IMR-90 (cell line): Measurements from ENCODE around the gene SGO2.

Experiments used
- CEBPB ChIP-seq: IDR thresholded peaks from 2 replicates; pipeline ENCODE4 v1.6.1; 2012; ENCODE audit warnings: low read depth, low read length, improper control_type of control experiment
- CTCF ChIP-seq: conservative IDR thresholded peaks from 2 replicates; pipeline ENCODE4 v1.5.1; 2012; ENCODE audit warnings: mild to moderate bottlenecking, low read depth, low read length, improper control_type of control experiment
- ELK1 ChIP-seq: fragments of 150-350 bp; IDR thresholded peaks from 2 replicates; pipeline ENCODE4 v1.6.1; 2016; ENCODE audit warnings: low read depth, mild to moderate bottlenecking, low read length, moderate library complexity, borderline replicate concordance
- MAZ ChIP-seq: IDR thresholded peaks from 2 replicates; pipeline ENCODE4 v1.6.1; 2012; ENCODE audit warnings: low read depth, mild to moderate bottlenecking, low read length, improper control_type of control experiment, moderate library complexity, borderline replicate concordance
- NFE2L2 ChIP-seq: fragments of 150-350 bp; IDR thresholded peaks from 2 replicates; pipeline ENCODE4 v1.6.1; 2016; ENCODE audit warnings: low read depth, mild to moderate bottlenecking, low read length
- POLR2A ChIP-seq: IDR thresholded peaks from 2 replicates; pipeline ENCODE4 v1.6.1; 2012; ENCODE audit warnings: mild to moderate bottlenecking, low read depth, low read length
- RCOR1 ChIP-seq: IDR thresholded peaks from 2 replicates; pipeline ENCODE4 v1.6.1; 2012; ENCODE audit warnings: mild to moderate bottlenecking, low read length, improper control_type of control experiment; ENCODE audit not compliant: insufficient replicate concordance
- SMC3 ChIP-seq: fragments of 150-350 bp; IDR thresholded peaks from 2 replicates; pipeline ENCODE4 v1.6.1; 2016; ENCODE audit warnings: low read depth, mild to moderate bottlenecking, antibody characterized with exemption, low read length, moderate library complexity

- TF ChIP-seq RCOR1 (no peak), ELK1 (no peak), CTCF (no peak), SMC3 (no peak), CEBPB (no peak), POLR2A (no peak), NFE2L2 (no peak), MAZ (no peak)
Measured at GRCh38 chr2:200509235-200509611, 16.8 kb upstream of the SGO2 start.
